Kidney epithelial cell (primary cell): ENCODE results near the gene GPR151. TPM values are rescaled to one million over a fixed set of nuclear protein-coding genes. Genes with fewer than 3 reads are reported as not detected.
A peak's percentile ranks its signal among the peaks of the same experiment; 100 is the strongest.

ENCODE experiments used
- DNase-seq: peaks from one replicate; pipeline ENCODE4 v3.0.0-alpha.2; 2010; ENCODE audit warnings: low read depth
- H3K27me3 ChIP-seq: 2 replicates; pipeline ENCODE4 v1.6.0; 2011; ENCODE audit warnings: low read length; ENCODE audit not compliant: control insufficient read depth, insufficient read depth
- H3K36me3 ChIP-seq: 2 replicates; pipeline ENCODE4 v1.5.1; 2011; ENCODE audit warnings: low read length; ENCODE audit not compliant: control insufficient read depth, insufficient read depth
- H3K4me3 ChIP-seq: 2 replicates; pipeline ENCODE4 v1.5.1; 2011; ENCODE audit warnings: low read depth, mild to moderate bottlenecking, control low read depth, low read length
- total RNA-seq: library from RNA; depleted of rRNA; stranded (reverse); fragments of >200 nt; gene quantifications from 2 replicates; pipeline ENCODE4 v1.2.3, GENCODE V29; 2015
- TF ChIP-seq, protein P1 (sequence below): IDR thresholded peaks from 2 replicates; pipeline ENCODE4 v1.5.1; 2011; ENCODE audit warnings: mild to moderate bottlenecking, moderate library complexity, low read length, control low read depth, inconsistent platforms; ENCODE audit not compliant: insufficient read depth, poor library complexity, severe bottlenecking

Gene GPR151
- total RNA-seq, 1 donor from 2014 or later, result not detected

DNA sequence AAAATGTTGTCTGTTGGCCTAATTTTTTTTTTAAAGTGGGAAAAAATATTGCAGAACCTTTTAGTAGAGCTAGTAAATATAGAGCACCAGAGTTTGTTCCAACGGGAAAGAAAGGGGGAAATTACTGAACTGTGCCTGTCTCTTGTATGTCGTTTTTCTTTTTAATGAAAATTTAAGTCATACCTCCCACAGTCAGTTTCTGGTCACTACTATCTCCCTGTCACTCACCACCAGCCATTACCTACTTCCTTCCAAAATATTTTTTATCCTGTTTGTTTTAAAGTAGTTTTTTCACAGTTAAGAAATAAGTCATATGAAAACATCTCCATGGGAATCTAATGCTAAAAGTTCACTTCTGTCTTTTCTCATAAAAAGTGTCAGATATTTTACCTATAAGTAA is 21.3 kb downstream of the GPR151 start:
- Histone ChIP-seq H3K4me3 (no peak overlapping the region), H3K27me3 (no peaks in the 10 kb centered on the region), H3K36me3 (peaks cover 3% of the 10 kb centered on the region)
- DNase-seq, result no peak
- TF ChIP-seq, protein P1, sequence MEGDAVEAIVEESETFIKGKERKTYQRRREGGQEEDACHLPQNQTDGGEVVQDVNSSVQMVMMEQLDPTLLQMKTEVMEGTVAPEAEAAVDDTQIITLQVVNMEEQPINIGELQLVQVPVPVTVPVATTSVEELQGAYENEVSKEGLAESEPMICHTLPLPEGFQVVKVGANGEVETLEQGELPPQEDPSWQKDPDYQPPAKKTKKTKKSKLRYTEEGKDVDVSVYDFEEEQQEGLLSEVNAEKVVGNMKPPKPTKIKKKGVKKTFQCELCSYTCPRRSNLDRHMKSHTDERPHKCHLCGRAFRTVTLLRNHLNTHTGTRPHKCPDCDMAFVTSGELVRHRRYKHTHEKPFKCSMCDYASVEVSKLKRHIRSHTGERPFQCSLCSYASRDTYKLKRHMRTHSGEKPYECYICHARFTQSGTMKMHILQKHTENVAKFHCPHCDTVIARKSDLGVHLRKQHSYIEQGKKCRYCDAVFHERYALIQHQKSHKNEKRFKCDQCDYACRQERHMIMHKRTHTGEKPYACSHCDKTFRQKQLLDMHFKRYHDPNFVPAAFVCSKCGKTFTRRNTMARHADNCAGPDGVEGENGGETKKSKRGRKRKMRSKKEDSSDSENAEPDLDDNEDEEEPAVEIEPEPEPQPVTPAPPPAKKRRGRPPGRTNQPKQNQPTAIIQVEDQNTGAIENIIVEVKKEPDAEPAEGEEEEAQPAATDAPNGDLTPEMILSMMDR, result no peak

DNA sequence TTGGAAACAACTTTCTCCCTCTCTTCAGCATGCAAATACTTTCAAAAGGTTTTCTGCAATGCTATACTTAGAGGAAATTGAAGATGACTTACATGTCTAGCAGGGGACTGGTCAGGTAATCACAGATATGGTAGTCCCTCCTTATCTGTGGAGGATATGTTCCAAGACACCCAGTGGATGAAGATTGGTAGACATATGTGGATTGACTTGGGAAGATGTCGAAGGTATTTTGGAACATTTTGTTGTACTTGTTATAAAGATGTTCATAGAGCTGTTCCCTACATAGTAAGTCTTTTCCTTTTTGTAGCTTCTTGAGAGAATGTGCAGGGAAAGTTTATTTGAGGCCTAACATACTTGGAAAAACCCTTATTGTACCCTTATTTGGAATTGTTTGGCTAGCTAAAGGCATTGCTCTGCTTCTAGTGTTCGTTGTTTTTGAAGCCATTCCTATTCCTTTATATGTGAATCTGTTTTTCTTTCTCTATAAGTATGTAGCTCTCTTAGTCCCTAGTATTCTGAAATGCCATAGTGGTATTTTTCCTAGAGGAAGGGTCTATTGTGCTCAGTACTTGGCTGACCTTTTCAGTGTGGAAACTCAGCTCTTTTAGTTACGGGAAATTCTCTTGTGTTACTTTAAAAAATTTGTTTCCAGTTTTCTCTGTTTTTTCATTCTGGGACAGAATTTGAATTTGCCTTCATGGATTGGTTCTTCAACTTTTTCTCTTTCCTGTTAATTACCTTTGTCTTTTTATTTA is 25.7 kb downstream of the GPR151 start:
- peaks cover 2% of the 10 kb centered on the region for H3K36me3 ChIP-seq
- no peak for DNase-seq
- TF ChIP-seq, protein P1, result no peak

DNA sequence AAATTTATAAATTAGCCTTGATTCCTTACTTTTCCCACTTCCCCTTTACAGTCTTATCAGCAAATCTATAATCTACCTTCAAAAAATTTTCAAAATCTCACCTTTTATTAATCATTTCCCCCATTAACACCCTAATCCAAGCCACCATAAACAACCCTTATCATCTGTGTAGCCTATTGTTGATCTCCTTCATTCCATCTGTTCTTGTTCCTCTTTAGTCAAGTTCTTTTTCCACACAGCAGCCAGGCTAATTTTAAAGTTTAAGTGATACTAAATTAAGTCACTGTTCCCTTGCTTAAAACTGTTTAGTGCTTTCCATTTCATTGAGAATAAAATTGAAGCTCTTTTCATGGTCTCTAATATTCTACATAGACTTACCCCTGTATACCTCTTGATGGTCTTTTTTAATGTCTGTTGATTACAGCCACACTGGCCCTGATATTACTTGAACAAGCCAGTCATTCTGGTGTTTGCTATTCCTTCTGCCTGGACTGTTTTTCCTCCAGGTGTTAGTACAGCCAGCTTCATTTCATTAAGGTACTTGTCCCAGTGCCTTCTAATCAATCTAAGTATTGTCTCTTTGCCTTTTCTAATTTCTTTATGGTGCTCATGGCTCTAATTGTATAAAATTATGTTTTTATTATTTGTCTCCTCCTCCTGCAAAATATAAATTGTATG is 31.1 kb downstream of the GPR151 start:
- DNase-seq, result no peak
- TF ChIP-seq, protein P1, result no peak
- Histone ChIP-seq H3K27me3 (no peaks in the 10 kb centered on the region), H3K4me3 (no peak overlapping the region), H3K36me3 (no peaks in the 10 kb centered on the region)

More for the DNA sequence above, 25.7 kb downstream of the GPR151 start:
- Histone ChIP-seq H3K27me3 (no peaks in the 10 kb centered on the region), H3K4me3 (no peak overlapping the region)

DNA sequence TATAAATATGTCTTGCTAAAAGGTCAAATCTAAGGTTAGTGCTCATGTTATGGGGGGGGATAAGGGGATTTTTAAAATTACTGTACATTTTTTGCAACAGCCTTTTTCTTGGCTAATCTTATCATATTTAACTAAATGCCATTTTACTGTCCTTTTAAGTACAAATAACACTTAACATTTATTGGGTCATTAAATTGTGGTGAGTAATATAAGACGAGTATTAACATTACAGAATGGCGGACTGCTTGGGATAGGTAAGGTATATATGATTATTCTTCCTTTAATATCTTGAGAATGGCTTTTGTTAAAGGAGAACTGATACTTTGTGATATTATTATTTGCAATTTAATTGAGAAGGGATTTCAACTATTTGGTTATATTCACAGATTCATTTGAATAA is 33.2 kb downstream of the GPR151 start:
- TF ChIP-seq, protein P1, result no peak
- DNase-seq, result no peak
- H3K27me3 ChIP-seq, result no peaks in the 10 kb centered on the region
- no peaks in the 10 kb centered on the region for H3K36me3 ChIP-seq
- H3K4me3 ChIP-seq, result no peak overlapping the region

DNA sequence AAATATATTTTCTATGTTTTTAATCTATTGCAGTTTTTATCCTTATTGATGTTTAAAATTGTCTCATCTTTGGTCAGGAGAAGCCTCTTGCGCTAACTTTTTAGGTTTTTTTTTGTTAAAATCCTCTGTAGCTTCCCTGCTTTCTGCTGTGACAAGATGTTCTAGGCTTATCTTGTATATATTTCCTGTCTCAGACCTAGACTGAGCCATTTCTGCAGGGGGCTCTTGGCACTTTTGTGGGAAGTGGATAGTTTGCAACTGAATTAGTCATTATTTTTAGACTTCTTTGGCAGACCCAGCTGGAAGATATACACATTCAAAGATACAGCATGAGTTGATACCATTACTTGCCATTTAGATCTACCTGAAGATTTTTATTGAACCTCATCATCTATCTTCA is 40.1 kb downstream of the GPR151 start:
- TF ChIP-seq, protein P1, result no peak
- Histone ChIP-seq H3K27me3 (no peaks in the 10 kb centered on the region), H3K36me3 (no peaks in the 10 kb centered on the region), H3K4me3 (no peak overlapping the region)
- DNase-seq, result no peak

DNA sequence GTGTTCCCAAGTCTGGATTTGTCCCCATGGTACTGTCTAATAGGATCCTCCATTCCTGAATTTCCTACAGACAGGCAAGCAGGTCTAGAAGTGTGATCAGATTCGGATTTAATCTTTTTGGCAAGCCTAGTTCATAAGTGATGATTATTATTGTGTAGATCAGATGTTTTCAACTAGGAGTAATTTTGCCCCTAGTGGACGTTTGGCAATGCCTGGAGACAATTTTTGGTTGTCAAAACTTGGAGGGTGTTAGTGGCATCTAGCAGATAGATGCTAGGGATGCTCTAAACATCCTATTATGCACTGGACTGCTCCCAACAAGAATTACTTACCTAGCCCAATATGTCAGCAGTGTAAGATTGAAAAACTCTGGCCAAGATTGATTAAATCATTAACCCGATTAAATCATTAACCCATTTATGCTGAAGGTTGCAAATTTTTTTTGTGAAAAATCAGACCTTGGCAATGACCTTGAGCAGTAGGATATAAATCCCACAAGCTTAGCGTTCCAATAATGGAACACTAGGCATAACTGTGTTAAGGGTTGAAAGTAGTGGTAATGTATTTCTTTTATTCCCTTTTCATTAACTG is 40.7 kb downstream of the GPR151 start:
- DNase-seq, result no peak
- TF ChIP-seq, protein P1, result peak; percentile 26
- H3K4me3 ChIP-seq, result no peak overlapping the region
- H3K36me3 ChIP-seq, result no peaks in the 10 kb centered on the region
- no peaks in the 10 kb centered on the region for H3K27me3 ChIP-seq
